PC-3 (cell line): ENCODE results near the gene IGDCC3. TPM values are rescaled to one million over a fixed set of nuclear protein-coding genes. Genes with fewer than 3 reads are reported as not detected.

Experiments
- ATAC-seq: fragments of 200-7000 bp; cut with Tn5 transposase; 2 replicates; pipeline ENCODE4 v1.9.1; 2020; ENCODE audit warnings: mild to moderate bottlenecking, moderate library complexity
- BruUV-seq: library from RNA; stranded (reverse); fragments of 400-500 nt; replicated peaks from 2 replicates; lab custom pipeline; 2021; lab: Mats Ljungman, UMichigan
- CTCF ChIA-PET: fragments of 300-600 bp; sonication (Branson Sonifier 250); formaldehyde crosslinking; loops from one replicate; lab custom pipeline; 2022; ENCODE audit warnings: antibody characterized with exemption; lab: Charles Lee
- POLR2A ChIA-PET: fragments of 300-600 bp; sonication (Branson Sonifier 250); formaldehyde crosslinking; loops from one replicate; lab custom pipeline; 2022; ENCODE audit warnings: antibody characterized with exemption; ENCODE audit not compliant: unreplicated experiment; lab: Charles Lee
- DNase-seq: peaks from one replicate; pipeline ENCODE4 v3.0.0-alpha.2; 2015
- H2AFZ ChIP-seq: fragments of 300-600 bp; sonication (generic); 2 replicates; pipeline ENCODE4 v1.6.0; 2016; ENCODE audit warnings: antibody characterized with exemption, low read length
- H3F3A ChIP-seq: fragments of 300-600 bp; sonication (generic); one replicate; pipeline ENCODE4 v1.6.0; 2017; ENCODE audit warnings: antibody characterized with exemption, low read length, control low read depth, mild to moderate bottlenecking; ENCODE audit not compliant: unreplicated experiment
- H3K27ac ChIP-seq: fragments of 300-600 bp; sonication (generic); 2 replicates; pipeline ENCODE4 v1.5.1; 2016; ENCODE audit warnings: mild to moderate bottlenecking, low read length
- H3K27me3 ChIP-seq: fragments of 300-600 bp; sonication (generic); 2 replicates; pipeline ENCODE4 v1.6.1; 2016; ENCODE audit warnings: low read length, mixed read lengths
- H3K36me3 ChIP-seq: fragments of 300-600 bp; sonication (generic); 2 replicates; pipeline ENCODE4 v1.6.1; 2016; ENCODE audit warnings: low read depth, mixed run types, low read length, mixed read lengths
- H3K4me1 ChIP-seq: fragments of 300-600 bp; sonication (generic); 2 replicates; pipeline ENCODE4 v1.5.1; 2016; ENCODE audit warnings: low read length; ENCODE audit not compliant: insufficient read depth
- H3K4me2 ChIP-seq: fragments of 300-600 bp; sonication (generic); 2 replicates; pipeline ENCODE4 v1.6.0; 2016; ENCODE audit warnings: low read length
- H3K4me3 ChIP-seq: fragments of 300-600 bp; sonication (generic); 2 replicates; pipeline ENCODE4 v1.5.1; 2016; ENCODE audit warnings: mild to moderate bottlenecking, low read length, mixed read lengths
- H3K79me2 ChIP-seq: fragments of 300-600 bp; sonication (generic); 2 replicates; pipeline ENCODE4 v1.6.1; 2017; ENCODE audit warnings: low read length, mixed read lengths
- H3K9ac ChIP-seq: fragments of 300-600 bp; sonication (generic); 2 replicates; pipeline ENCODE4 v1.6.0; 2016; ENCODE audit warnings: mild to moderate bottlenecking, low read length
- H3K9me2 ChIP-seq: fragments of 300-600 bp; sonication (generic); replicated peaks from 2 replicates; pipeline ENCODE4 v1.6.1; 2016; ENCODE audit warnings: mixed run types, low read length, mixed read lengths
- H3K9me3 ChIP-seq: fragments of 300-600 bp; sonication (generic); 2 replicates; pipeline ENCODE4 v1.6.1; 2016; ENCODE audit warnings: low read length, mixed read lengths
- H4K20me1 ChIP-seq: fragments of 300-600 bp; sonication (generic); 2 replicates; pipeline ENCODE4 v1.6.1; 2016; ENCODE audit warnings: low read length, mixed read lengths
- CTCF ChIP-seq: fragments of 300-600 bp; sonication (generic); conservative IDR thresholded peaks from 2 replicates; pipeline ENCODE4 v1.5.1; 2017; ENCODE audit warnings: antibody characterized with exemption, low read depth, mild to moderate bottlenecking, low read length
- EZH2 ChIP-seq: fragments of 300-600 bp; sonication (generic); IDR thresholded peaks from one replicate; pipeline ENCODE4 v1.6.1; 2017; ENCODE audit warnings: antibody characterized with exemption, mild to moderate bottlenecking, low read length; ENCODE audit not compliant: unreplicated experiment
- EZH2phosphoT487 ChIP-seq: fragments of 300-600 bp; sonication (generic); IDR thresholded peaks from 2 replicates; pipeline ENCODE4 v1.6.1; 2018; ENCODE audit warnings: mild to moderate bottlenecking, antibody characterized with exemption, low read length, borderline replicate concordance
- intact Hi-C: fragments of 100-400 bp; cut with micrococcal nuclease; formaldehyde crosslinking; loops from 2 replicates; pipeline ENCODE4 v1.9.0; 2023
- total RNA-seq: library from RNA; depleted of rRNA; stranded (reverse); fragments of >200 nt; gene quantifications from 2 replicates; pipeline ENCODE4 v1.2.3, GENCODE V29; 2014

The IGDCC3 gene
- total RNA-seq, 1 experiment from 2014 or later, result not detected

DNA sequence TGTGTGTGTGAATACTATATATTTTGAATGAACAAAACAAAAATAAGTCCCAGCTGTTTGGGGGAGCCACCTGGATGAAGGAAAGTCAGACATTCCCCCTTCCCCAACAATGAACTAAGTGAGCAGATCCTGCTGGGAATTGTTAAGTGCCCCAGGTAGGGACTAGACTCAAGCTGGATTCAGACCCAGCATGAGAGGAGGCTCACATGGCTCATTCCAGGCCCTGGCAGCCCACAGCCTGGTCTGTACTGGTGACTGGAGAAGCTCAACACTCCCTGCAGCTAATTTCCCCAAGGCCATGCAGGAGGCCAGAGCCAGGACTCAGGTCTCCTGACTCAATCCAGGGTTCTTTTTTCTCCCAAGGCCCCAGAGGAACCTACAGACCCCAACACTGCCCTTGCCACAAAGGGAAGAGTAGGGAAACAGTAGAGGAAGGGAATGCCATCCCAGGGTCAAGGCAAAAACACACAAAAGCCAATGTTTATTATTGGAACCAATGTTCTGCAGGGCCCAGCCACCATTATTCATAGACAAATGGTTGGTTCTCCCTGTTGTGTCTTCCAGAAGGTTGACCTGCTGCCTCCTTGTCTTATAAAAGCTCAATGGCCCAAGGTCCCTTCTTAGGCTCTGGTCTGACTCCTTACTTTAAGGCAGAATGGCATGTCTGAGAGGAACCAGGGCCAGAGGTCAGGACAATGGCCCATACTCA, 35.4 kb upstream of the IGDCC3 start:
- ATAC-seq, result no peak
- Histone ChIP-seq H3K9me2 (no peaks in the 10 kb centered on the region), H3K9me3 (no peaks in the 10 kb centered on the region), H3K27ac (peak overlapping the region; percentile 81), H4K20me1 (no peaks in the 10 kb centered on the region), H3K4me1 (peaks cover 29% of the 10 kb centered on the region), H3K4me3 (no peak overlapping the region), H3K4me2 (peak overlapping the region; percentile 37), H3K36me3 (no peaks in the 10 kb centered on the region), H3K27me3 (no peaks in the 10 kb centered on the region), H3K9ac (peak overlapping the region; percentile 49; the same call in 1 of the 2 replicates), H3K79me2 (no peaks in the 10 kb centered on the region), H3F3A (no peaks in the 10 kb centered on the region), H2AFZ (peak overlapping the region; percentile 69; the same call in 1 of the 2 replicates)
- BruUV-seq, result no TSS peak
- TF ChIP-seq EZH2, result no peak
- no peak for TF ChIP-seq EZH2phosphoT487
- no peak for TF ChIP-seq CTCF
- intact Hi-C loops, result no loop called here
- POLR2A ChIA-PET, result interaction anchor here (0.6 kb wide), 1 partner anchor 273 kb away, joined by 4 read pairs; no protein-coding TSS in a partner anchor
- DNase-seq, result no peak
- CTCF ChIA-PET, result no interaction called here

DNA sequence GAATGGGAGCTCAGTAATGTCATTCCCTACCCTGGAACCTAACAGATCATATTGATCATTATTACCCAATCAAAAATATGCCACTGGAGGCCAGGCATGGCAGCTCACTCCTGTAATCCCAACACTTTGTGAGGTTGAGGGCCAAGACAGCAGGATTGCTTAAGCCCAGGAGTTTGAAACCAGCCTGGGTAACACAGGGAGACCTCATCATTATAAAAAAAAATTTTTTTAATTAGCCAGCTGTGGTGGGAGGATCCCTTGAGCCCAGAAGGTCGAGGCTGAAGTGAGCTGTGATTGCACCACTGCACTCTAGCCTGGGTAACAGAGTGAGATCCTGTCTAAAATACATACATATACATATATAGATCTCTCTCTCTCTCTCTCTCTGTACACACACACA, 34.8 kb upstream of the IGDCC3 start:
- Histone ChIP-seq H3K4me3 (no peak overlapping the region), H4K20me1 (no peaks in the 10 kb centered on the region), H3K4me2 (no peak overlapping the region), H3K79me2 (no peaks in the 10 kb centered on the region), H3K27me3 (no peaks in the 10 kb centered on the region), H3K27ac (no peak overlapping the region), H2AFZ (no peak overlapping the region), H3K36me3 (no peaks in the 10 kb centered on the region), H3K9me2 (no peaks in the 10 kb centered on the region), H3F3A (no peaks in the 10 kb centered on the region), H3K9me3 (no peaks in the 10 kb centered on the region), H3K9ac (no peak overlapping the region), H3K4me1 (peaks cover 31% of the 10 kb centered on the region)
- no peak for DNase-seq
- ChIA-PET POLR2A (no interaction called here), CTCF (no interaction called here)
- TF ChIP-seq EZH2 (no peak), CTCF (no peak), EZH2phosphoT487 (no peak)
- intact Hi-C loops, result no loop called here
- BruUV-seq, result no TSS peak
- no peak for ATAC-seq

- Histone ChIP-seq H3K36me3 (no peaks in the 10 kb centered on the region), H3K4me2 (no peak overlapping the region), H3K9ac (no peak overlapping the region), H4K20me1 (no peaks in the 10 kb centered on the region), H3F3A (no peaks in the 10 kb centered on the region), H3K4me1 (peaks cover 31% of the 10 kb centered on the region), H3K79me2 (no peaks in the 10 kb centered on the region), H3K27me3 (no peaks in the 10 kb centered on the region), H3K4me3 (no peak overlapping the region), H3K9me2 (no peaks in the 10 kb centered on the region), H3K9me3 (no peaks in the 10 kb centered on the region), H2AFZ (no peak overlapping the region), H3K27ac (no peak overlapping the region)
- TF ChIP-seq EZH2phosphoT487, result no peak
- TF ChIP-seq CTCF, result no peak
- no peak for TF ChIP-seq EZH2
- intact Hi-C loops, result no loop called here
- DNase-seq (peak; percentile 34), ATAC-seq (no peak)
- ChIA-PET CTCF (no interaction called here), POLR2A (no interaction called here)
- no TSS peak for BruUV-seq
These were observed 33.8 kb upstream of the IGDCC3 start for GRCh38 chr15:65411465-65412071.
